ENCODE measurements around the gene MRTO4.
"Not testable (repeated sequence)": the region's sequence is repeated elsewhere in the genome, so short reads cannot be mapped to it uniquely, and the experiment has no call there.

DNA sequence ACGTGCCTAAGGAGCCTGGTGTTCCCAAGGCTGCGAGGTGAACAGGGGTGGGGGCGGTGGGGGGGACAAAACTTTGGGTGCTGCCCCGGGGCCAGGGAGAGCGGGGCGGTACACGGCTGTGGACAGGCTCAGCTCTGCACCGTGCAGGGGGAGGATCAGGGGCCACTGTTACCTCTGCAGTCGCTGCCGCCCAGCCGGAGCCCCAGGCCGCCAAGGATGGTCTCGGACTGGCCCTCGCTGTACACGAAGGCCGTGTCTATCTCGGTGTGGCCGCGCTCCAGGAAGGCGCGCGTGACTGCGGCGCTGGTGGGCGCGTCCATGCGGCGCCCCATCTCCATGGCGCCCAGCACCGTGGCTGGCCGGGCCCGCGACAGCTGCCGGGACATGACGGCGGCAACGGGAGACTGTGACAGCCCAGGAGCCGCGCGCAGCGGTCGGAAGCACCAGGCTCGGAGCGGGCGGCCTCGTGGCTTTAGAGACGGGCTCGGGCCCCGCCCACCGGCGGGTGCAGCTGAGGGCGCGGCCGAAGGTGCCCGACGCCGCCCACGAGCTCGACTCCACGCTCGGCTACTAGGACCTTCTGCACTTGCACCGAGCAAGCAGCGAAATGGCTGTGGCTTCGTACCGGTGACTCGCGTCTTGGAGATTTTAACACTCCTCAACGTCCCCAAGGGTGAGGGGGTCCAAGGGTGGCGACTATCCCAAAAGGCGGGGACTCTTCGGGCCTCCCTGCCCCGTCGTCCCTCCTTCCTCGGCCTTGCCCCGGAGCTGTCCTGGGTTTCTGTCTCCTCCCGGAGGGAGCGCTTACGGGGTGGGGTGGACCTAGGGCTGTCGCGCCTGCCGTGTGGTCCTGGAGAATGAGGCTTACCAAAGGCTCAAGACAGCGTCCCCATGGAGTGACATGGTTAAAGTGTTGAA, 37.0 kb downstream of the MRTO4 start, which contains the start of gene AKR7A3:
- TF ChIP-seq, protein P1, sequence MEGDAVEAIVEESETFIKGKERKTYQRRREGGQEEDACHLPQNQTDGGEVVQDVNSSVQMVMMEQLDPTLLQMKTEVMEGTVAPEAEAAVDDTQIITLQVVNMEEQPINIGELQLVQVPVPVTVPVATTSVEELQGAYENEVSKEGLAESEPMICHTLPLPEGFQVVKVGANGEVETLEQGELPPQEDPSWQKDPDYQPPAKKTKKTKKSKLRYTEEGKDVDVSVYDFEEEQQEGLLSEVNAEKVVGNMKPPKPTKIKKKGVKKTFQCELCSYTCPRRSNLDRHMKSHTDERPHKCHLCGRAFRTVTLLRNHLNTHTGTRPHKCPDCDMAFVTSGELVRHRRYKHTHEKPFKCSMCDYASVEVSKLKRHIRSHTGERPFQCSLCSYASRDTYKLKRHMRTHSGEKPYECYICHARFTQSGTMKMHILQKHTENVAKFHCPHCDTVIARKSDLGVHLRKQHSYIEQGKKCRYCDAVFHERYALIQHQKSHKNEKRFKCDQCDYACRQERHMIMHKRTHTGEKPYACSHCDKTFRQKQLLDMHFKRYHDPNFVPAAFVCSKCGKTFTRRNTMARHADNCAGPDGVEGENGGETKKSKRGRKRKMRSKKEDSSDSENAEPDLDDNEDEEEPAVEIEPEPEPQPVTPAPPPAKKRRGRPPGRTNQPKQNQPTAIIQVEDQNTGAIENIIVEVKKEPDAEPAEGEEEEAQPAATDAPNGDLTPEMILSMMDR (IDR thresholded peaks at IDR 0.05; ENCODE audit: insufficient read depth, low read depth, low read length), result not testable (repeated sequence)
- TF ChIP-seq EZH2 (IDR thresholded peaks at IDR 0.05; ENCODE audit: insufficient read depth, low read length), result not testable (repeated sequence)
